Stimulated activated CD4-positive, alpha-beta T cell treated with anti-CD3 and anti-CD28 coated beads, Interleukin-12 subunit alpha, Interleukin-12 subunit beta, amount 100 ng/mL, for 4 hours (primary cell): ENCODE data around the gene EHD1.

Experiments used
- DNase-seq: peaks from one replicate; pipeline ENCODE4 v3.0.0-alpha.2; 2020

Gene EHD1

GRCh38 chr11:64878494-64879243 is at the start of gene EHD1:
Gene EHD1 (minus strand): TSS chr11:64878621. CDS start chr11:64878464, 157 bp downstream.
- peak; percentile 100 for DNase-seq

DNA sequence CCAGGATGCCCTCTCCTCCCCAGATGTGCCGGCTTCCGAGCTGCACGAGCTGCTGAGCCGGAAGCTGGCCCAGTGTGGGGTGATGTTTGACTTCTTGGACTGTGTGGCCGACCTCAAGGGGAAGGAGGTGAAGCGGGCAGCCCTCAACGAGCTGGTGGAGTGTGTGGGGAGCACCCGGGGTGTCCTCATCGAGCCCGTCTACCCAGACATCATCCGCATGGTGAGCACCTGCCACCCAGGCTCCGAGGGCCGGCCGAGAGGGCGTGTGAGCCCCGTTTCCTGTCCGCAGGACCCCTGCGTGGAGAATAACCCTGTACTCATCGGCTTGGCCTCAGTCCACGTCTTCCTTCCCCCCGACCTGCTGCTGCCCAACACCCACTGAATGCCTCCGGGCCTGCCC is 48.3 kb upstream of the EHD1 start:
- no peak for DNase-seq

- DNase-seq = no peak
Observed at GRCh38 chr11:64925536-64926436, 47.4 kb upstream of the EHD1 start.

DNA sequence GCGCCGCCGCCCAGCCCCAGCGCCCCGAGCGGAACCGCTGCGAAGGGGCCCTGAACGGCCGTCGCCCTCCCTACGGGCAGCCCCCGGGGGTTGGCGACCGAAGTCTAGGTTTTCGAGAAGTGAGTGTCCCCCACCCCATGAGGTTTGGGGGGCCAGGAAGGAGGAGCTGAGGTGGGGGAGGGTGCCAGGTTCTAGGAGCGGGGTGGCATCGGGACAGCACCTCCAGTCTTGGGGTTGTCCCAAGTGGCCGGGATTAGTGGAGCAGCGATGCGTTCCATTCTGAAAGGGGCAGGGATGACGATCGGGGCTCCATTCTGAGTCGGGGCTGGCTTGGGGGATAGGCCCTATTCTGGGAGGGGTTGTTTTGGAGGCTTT is 46.5 kb upstream of the EHD1 start:
- DNase-seq = peak; percentile 19

DNA sequence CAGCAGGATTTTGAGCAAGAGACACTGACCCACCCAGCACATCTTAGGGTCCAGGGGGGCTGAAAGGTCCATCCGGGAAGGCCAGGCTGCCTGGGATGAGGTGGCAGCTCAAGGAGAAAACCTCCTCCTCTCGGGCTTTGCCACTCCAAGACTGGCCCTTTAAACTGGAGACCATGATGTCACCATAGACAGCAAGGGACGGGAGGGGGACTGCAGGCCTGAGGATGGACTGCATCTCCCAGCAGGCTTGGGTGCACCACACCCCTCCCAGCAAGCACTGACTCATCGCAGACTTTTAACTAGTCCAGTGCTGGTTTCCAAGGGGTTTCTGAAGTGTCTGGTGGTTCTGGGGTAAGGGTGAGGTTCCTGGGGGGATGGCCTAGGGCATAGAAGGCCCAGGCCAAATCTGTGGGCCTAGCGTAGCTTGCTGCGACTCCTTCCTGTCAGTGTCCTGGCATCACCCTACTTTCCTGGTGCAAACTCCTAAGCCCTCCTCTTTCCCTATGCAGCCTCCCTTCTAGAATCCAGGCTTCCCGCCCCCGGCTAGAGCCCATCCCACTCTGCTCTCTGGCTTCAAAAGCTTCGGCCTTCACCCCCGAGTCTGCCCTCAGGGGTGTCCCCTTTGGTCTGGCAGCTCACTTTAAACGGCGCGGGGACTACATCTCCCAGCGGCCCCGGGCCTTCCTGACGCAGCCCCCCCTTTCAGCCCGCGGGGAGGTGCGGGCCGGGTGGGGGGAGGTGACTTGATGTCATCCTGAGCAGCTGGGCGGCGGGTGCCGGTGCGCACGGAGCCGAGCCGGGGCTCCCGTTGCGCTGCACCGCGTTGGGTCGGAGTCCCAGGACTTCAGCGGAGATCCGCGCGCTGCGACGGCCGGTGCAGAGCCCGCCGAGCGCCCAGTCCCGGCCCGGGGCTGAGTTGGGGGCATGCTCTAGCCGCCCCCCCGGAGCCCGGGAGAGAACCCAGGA is 45.8 kb upstream of the EHD1 start, which contains the start of gene PPP2R5B:
Gene PPP2R5B, plus strand, starts transcription at position 746 of the 966 bp plus-strand sequence. CDS start 1,046 bp downstream, outside the sequence.
- peak; percentile 86 for DNase-seq

DNA sequence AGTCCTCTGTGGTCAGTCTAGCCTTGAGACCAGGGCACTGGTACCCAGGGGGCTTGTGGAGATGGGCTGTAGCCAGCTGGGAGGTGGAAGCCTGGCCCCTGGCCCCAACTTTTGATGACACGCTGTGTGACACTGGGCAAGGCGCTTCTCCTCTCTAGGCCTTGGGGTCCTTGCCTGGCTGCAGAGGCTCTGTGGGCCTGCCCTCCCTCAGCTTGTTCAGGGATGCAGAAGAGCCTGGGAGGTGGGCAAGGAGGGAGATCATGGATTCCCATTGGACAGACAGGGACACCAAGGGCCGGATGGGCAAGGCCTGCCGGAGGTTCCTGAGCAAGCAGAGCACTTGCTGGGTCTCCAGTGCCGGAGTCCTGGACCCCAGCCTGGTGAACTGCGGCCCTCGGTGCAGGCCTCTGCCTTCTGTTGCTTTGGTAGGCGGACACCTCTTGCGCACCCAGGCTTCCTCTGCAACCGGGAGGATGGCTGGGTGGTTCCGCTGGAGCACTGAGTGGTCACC is 44.8 kb upstream of the EHD1 start:
- no peak for DNase-seq

DNA sequence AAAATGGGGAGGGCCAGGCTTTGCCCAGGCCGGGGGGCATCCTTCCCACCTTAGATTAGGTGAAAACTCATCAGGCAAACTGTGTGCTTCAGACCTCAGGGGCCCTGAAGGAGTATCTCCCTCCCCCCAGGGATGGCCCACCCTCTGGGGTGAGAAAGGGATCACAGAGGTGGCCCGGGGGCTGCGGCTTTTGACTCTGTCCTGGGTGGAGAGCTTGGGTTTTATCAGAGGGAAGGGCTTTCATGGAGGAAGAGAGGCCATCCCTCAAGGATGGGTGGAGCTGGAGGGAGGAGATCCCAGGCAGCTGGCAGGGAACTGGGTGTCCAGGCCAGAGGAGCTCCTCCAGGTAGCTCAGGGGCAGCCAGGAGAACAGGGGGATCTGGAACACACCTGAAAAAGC is 43.0 kb upstream of the EHD1 start:
- no peak for DNase-seq

GRCh38 chr11:64920124-64920523 is 41.7 kb upstream of the EHD1 start:
- no peak for DNase-seq

DNA sequence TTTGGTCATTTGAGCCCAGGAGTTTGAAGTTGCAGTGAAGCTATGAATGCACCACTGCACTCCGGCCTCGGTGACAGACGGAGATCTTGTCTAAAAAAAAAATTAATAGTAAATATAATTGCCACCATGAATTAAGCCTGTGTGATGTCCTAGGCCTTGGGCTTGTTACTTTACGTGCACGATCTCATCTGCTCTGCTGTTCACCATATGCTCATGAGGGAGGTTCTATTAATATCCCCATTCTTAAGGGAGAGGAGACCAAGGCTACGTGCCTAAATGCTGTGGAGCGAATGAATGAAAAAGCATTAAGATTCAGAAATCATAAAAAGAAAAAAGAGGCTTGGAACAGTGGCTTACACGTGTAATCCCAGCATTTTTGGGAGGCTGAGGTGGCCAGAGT is 41.2 kb upstream of the EHD1 start:
- no peak for DNase-seq

DNA sequence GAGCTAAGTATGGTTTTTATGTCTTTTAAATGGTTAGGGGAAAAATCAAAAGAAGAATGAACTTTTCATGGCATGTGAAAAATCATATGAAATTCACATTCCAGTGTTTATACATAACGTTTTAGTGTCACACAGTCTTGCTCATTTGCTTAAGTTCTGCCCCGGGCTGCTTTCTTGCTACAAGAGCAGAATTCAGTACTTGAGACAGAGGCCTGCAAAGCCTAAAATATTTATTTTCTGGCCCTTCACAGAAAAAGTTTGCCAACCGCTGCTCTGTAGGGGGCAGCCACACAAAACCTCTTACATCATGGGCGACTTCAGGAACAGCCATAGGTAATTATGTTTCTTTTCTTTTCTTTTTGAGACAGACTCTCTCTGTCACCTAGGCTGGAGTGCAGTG is 39.6 kb upstream of the EHD1 start:
- DNase-seq = no peak

DNA sequence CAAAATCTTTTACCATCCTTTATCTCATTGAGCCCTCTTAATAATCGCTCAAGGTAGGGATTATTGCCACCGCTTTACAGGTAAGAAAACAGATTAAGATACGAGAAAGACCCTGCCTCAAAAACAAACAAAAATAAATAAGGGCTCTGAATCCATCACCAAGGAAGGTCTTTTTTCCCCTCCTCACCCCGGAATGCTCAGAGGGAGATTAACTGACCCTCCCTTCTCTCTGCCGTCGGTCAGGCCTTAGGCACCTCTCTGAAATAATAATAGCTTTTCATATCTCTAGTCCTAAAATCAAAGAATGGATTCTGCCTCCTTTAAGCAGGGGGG is 39.2 kb upstream of the EHD1 start:
- DNase-seq = no peak

GRCh38 chr11:64916775-64917662 is 38.6 kb upstream of the EHD1 start, which contains the start of gene ATG2A:
Gene ATG2A (minus strand): TSS chr11:64917209. CDS start chr11:64917135, 74 bp downstream.
- peak; percentile 99 for DNase-seq

- DNase-seq = no peak
Observed at GRCh38 chr11:64916040-64916774, 37.8 kb upstream of the EHD1 start.

- DNase-seq = no peak
Observed at GRCh38 chr11:64915376-64915887, 37.0 kb upstream of the EHD1 start.

GRCh38 chr11:64914123-64914522 is 35.7 kb upstream of the EHD1 start:
- DNase-seq = no peak

DNA sequence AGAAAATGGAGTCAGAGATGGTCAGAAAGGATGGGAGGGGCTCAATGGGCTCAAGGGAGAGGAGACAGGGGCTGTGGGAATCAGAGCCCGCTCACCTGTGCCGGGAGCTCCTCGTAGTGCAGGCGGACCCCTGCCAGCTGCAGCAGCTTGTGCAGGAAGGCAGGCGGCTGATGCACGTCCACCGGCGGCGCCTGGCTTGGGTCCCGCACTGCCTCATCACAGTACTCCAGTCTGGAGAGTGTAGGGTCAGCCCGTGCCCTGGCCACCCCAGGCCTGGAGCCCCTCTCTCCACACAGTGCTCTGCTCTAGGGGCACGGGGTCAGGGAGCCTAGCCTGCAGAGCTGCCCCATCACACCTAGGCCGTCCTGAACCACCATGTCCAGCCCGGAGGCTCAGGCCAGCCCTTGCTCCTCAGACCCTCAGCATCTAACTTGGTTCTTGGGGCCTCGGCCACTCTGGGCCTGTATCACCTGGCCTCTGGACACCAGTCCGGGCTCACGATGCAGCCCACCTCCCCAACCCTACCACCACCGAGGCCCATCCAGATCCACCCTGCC is 34.8 kb upstream of the EHD1 start:
- no peak for DNase-seq

- no peak for DNase-seq
Observed at GRCh38 chr11:64911689-64912088, 33.3 kb upstream of the EHD1 start.

- DNase-seq = no peak
Observed at GRCh38 chr11:64911142-64911541, 32.7 kb upstream of the EHD1 start.

DNA sequence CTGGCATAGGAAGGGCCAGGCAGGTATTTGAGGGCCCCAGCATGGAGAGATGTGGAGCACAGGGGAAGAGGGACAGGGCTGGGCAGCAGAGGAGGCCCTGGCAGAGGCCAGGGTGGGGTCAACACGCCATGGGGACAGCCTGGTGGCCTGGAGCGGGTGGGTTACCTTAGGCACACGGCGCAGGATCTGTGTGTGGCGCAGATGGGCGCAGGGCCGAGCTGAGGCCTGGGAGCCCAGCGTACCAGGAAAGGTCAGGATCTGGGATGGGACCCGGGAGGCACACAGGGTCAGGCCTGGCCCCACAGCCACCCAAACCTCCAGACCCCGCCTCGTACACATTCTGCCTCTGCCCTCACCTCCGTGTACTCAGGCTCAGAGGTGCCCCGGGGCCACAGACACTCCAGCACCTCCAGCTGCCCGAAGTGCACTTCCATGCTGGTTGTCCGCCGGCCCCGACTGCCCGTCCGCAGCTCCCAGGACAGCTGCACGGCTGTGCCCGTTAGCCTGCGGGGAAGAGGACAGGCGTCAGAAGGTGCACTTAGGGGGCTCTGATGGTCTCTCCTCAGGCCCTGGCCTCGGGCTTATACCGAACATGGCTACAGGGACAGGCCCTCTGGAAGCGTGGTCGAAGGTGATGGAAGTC is 32.2 kb upstream of the EHD1 start:
- DNase-seq = no peak
